ENCODE measurements around the gene LYPD6B. TPM values are rescaled to one million over a fixed set of nuclear protein-coding genes. Genes with fewer than 3 reads are reported as not detected.

Gene LYPD6B
- total RNA-seq, 2 donors from 2014 or later: not detected

DNA sequence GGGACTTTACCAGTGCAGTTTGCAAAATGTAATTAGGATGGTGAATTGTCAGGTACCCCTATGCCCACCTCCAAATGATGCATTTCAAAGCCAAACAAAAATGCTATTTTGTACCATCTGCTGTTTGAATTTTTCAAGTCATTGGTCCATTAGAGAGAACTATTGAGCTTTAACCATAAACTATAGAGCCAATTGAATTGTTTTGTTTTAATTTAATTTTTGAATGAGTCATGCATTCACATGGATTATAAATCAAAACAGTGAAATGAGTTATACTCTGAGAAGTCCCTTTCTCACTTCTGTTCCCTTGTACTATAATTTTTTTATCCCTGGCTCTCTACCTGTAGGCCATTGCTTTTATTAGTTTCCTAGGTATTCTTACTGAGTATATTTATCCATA, 151.3 kb downstream of the LYPD6B start:
- Mint-ChIP-seq H3K27ac (no peak overlapping the region), H3K4me1 (ENCODE audit: low read depth in 2 of 2) (no peaks in the 10 kb centered on the region), H3K36me3 (no peaks in the 10 kb centered on the region), H3K27me3 (peaks cover 0 to 7% of the 10 kb centered on the region in 2 donors), H3K4me3 (no peak overlapping the region), H3K9me3 (no peaks in the 10 kb centered on the region)
- no peak for ATAC-seq
- DNase-seq (ENCODE audit: low spot score): no peak

DNA sequence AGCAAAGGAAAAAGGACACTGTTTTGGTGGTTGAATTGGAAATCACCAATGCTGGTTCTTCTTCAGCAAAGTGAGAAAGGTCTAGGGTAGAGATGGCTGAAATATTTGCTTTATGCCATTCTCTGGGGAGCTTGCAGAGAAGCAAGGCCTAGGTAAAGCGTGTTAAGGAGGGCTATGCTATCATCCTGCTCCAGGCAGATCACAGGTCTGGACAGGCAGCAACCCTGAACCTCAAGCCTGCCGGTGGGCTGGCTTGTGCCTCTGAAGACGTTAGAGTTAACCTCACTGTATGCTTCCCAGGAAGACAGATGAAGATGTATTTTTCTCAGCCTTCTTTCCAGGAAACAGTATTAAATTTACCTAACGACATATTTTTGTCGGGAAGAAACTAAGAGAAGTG, 153.4 kb downstream of the LYPD6B start:
- Mint-ChIP-seq H3K4me1 (ENCODE audit: low read depth in 2 of 2) (no peaks in the 10 kb centered on the region), H3K4me3 (no peak overlapping the region), H3K27ac (no peak overlapping the region), H3K27me3 (peaks cover 0 to 7% of the 10 kb centered on the region in 2 donors), H3K9me3 (no peaks in the 10 kb centered on the region), H3K36me3 (no peaks in the 10 kb centered on the region)
- ATAC-seq (no peak), DNase-seq (ENCODE audit: low spot score) (no peak)

DNA sequence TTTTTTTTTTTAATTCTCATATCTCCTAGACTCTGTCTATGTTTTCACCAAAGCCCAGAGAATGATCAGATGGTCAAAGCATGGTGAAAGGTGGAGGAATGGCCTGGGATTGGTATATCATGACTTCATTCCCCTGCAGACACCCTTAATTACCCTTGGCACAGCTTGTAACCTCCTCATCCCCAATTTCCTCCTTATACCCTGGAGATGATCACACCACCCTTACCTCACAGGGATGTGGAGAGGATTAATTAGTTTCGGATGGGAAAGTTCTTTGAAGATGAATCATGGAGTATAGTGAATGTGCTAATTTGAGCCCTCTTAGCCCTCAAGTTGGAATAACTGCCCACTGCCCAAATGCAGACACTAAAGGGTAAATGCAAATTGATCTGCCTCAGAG, 153.9 kb downstream of the LYPD6B start:
- no peak for ATAC-seq
- Mint-ChIP-seq H3K4me1 (ENCODE audit: low read depth in 2 of 2) (no peaks in the 10 kb centered on the region), H3K4me3 (no peak overlapping the region), H3K27me3 (peaks cover 0 to 7% of the 10 kb centered on the region in 2 donors), H3K9me3 (no peaks in the 10 kb centered on the region), H3K27ac (no peak overlapping the region), H3K36me3 (no peaks in the 10 kb centered on the region)
- DNase-seq (ENCODE audit: low spot score): no peak

DNA sequence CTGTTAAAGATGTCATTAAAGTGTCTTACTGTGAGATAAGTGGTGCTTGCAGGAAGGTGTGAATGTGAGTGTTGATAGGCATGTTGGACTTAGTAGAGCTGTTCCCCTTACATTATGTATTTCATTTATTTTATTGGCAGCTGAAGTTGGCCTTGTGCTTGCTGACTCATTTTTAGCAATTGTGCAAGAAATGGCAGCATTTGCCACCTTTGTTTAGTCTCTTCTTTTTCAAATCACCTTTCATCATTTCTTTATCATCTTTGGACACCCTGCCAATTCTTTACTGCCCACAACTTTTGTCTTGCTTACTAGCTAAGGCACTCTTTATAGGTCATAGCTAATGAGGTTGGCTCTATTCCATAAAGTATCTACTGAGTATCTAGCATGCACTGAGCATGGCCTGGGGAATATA, 161.6 kb downstream of the LYPD6B start:
- no peaks in the 10 kb centered on the region for H3K27me3 Mint-ChIP-seq
- DNase-seq (ENCODE audit: low spot score) (no peak), ATAC-seq (no peak)
- no peak overlapping the region for H3K27ac Mint-ChIP-seq
- H3K4me3 Mint-ChIP-seq: no peak overlapping the region
- H3K4me1 Mint-ChIP-seq (ENCODE audit: low read depth in 2 of 2): no peaks in the 10 kb centered on the region
- peaks cover 4% of the 10 kb centered on the region for H3K9me3 Mint-ChIP-seq
- no peaks in the 10 kb centered on the region for H3K36me3 Mint-ChIP-seq

DNA sequence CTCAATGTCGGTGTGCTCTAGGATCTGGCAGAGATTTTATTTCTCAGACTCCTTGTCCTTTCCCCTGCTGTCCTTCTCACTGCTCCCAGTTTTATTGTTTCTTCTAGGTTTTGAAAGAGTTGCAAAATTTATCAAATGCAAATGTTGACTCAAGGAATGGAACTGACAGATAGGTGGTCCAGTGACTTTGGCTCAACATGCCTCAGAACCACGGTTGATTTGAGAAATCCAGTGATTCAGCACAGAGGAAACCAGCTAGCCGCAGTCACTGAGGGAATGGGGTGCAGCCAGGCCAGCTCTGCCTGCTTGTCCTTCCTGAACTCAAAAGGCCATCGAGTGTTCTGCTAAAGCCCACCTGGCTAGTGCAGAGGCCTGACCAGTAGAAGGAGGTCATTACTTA, 166.2 kb downstream of the LYPD6B start:
- Mint-ChIP-seq H3K4me3 (no peak overlapping the region), H3K27me3 (no peaks in the 10 kb centered on the region), H3K27ac (no peak overlapping the region)

DNA sequence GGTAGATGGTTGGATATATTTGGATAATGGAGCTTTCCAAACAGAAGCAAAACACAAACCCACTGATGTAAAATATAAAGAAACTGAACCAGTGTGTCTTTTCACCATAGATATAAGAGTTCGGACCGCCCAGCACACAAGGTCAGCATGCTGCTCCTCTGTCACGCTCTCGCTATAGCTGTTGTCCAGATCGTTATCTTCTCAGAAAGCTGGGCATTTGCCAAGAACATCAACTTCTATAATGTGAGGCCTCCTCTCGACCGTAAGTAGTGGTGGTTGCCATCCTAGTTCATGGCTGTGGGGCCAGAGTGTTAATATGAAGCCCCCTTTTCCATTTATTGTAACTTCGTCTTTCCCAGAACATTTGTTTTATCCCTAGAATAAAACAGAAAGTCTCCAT, 166.6 kb downstream of the LYPD6B start:
- Mint-ChIP-seq H3K27me3 (no peaks in the 10 kb centered on the region), H3K9me3 (peaks cover 4% of the 10 kb centered on the region), H3K36me3 (no peaks in the 10 kb centered on the region), H3K4me1 (ENCODE audit: low read depth in 2 of 2) (no peaks in the 10 kb centered on the region), H3K27ac (no peak overlapping the region), H3K4me3 (no peak overlapping the region)
- ATAC-seq: no peak
- no peak for DNase-seq (ENCODE audit: low spot score)

More for the DNA sequence above, 166.2 kb downstream of the LYPD6B start:
- H3K36me3 Mint-ChIP-seq: no peaks in the 10 kb centered on the region
- no peak for ATAC-seq
- no peaks in the 10 kb centered on the region for H3K4me1 Mint-ChIP-seq (ENCODE audit: low read depth in 2 of 2)
- DNase-seq (ENCODE audit: low spot score): no peak
- H3K9me3 Mint-ChIP-seq: peaks cover 4% of the 10 kb centered on the region

DNA sequence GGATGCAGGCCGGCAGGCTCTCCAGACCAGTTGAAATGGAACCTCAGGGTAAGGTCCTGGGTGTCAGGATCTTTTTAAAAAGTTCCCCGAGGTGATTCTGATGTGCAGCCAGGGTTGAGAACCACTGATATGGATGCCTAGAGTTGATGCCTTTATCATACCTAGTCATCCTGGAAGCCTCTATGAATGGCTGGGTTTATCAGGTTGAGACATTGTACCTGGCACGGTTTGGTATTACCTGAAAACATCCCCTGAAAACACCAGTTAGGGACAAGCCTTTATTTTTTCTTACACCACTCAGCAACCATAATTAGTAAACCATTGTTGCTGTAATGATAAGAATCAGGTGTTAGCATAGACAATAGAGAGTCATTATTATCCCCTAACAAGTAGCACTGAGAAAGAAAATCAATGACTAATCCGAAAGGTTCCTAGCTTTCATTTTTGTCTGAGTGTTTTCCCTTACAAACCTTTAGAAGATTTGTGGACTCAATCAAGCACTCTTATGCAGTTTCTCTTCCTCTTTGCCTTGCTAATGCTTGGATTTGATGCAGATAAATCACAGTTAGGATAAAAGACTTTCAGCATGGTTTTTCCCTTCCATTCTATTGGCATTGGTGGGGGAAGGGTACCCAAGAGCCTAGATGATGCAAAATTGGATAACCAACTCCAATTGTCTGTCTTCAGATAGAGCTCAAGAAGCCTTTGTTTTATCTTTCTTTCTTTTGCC, 175.4 kb downstream of the LYPD6B start:
- H3K27me3 Mint-ChIP-seq: peaks cover 0 to 10% of the 10 kb centered on the region in 2 donors
- no peaks in the 10 kb centered on the region for H3K4me1 Mint-ChIP-seq (ENCODE audit: low read depth in 2 of 2)
- H3K9me3 Mint-ChIP-seq: peaks cover 3% of the 10 kb centered on the region
- ATAC-seq (no peak), DNase-seq (ENCODE audit: low spot score) (no peak)
- H3K27ac Mint-ChIP-seq: no peak overlapping the region
- H3K4me3 Mint-ChIP-seq: no peak overlapping the region
- H3K36me3 Mint-ChIP-seq: no peaks in the 10 kb centered on the region

DNA sequence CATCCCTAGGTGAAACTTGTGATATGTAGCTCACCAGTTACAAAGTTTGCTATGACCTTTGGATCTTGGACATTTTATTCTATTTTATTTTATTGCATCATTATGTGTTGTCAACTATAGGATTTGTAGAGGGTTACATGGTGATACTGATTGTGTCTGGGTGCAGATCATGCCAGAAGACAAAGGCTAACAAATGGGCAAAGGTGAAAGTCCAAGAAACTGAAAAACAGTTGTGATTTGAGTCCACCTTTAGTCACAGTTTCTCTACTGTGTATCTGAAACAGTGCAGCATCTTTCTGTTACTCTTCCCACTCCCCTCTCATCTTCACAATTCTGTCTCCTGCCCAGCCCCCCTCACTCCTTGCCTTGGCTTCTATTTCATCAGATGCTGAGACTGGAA, 180.0 kb downstream of the LYPD6B start:
- DNase-seq (ENCODE audit: low spot score) (no peak), ATAC-seq (no peak)
- Mint-ChIP-seq H3K27ac (no peak overlapping the region), H3K4me1 (ENCODE audit: low read depth in 2 of 2) (no peaks in the 10 kb centered on the region), H3K9me3 (no peaks in the 10 kb centered on the region), H3K4me3 (no peak overlapping the region), H3K36me3 (no peaks in the 10 kb centered on the region), H3K27me3 (peaks cover 0 to 10% of the 10 kb centered on the region in 2 donors)

DNA sequence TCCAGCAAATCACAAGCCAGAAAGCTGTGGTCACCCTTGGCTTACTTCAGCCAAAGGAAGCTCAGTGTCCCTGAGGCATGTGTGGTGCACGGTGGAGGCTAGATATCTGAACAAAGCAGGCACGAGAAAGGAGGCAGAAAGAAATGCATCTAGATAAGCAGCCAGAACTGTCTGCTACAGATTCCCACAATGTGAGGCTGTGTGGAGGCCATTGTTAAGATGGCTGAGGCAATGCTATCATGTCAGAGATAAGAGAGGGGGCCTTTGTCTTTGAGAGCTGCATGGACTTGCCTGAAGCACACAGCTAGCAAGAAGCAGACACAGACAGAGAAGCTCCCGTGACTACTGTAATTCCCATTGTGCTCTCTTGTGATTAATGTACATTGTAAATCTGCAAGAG, 181.4 kb downstream of the LYPD6B start:
- no peak overlapping the region for H3K4me3 Mint-ChIP-seq
- H3K27ac Mint-ChIP-seq: no peak overlapping the region
- DNase-seq (ENCODE audit: low spot score) (no peak), ATAC-seq (no peak)
- H3K9me3 Mint-ChIP-seq: no peaks in the 10 kb centered on the region
- H3K27me3 Mint-ChIP-seq: peaks cover 0 to 10% of the 10 kb centered on the region in 2 donors
- H3K36me3 Mint-ChIP-seq: no peaks in the 10 kb centered on the region
- no peaks in the 10 kb centered on the region for H3K4me1 Mint-ChIP-seq (ENCODE audit: low read depth in 2 of 2)

DNA sequence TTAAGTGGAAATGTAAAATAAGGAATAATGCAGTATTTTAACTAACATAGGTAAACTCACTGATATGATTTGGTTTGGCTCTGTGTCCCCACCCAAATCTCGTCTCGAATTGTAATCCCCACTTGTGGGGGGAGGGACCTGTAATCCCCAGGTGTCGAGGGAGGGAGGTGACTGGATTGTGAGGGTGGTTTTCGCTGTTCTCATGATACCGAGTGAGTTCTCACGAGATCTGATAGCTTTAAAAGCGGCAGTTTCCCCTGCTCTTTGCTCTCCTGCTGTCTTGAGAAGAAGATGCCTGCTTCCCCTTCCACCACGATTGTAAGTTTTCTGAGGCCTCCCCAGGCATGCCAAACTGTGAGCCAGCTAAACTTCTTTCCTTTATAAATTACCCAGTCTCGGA, 182.5 kb downstream of the LYPD6B start:
- H3K36me3 Mint-ChIP-seq: no peaks in the 10 kb centered on the region
- no peaks in the 10 kb centered on the region for H3K9me3 Mint-ChIP-seq
- H3K27me3 Mint-ChIP-seq: peaks cover 0 to 7% of the 10 kb centered on the region in 2 donors
- DNase-seq (ENCODE audit: low spot score): no peak
- H3K4me3 Mint-ChIP-seq: no peak overlapping the region
- no peak overlapping the region for H3K27ac Mint-ChIP-seq
- no peaks in the 10 kb centered on the region for H3K4me1 Mint-ChIP-seq (ENCODE audit: low read depth in 2 of 2)
- no peak for ATAC-seq

DNA sequence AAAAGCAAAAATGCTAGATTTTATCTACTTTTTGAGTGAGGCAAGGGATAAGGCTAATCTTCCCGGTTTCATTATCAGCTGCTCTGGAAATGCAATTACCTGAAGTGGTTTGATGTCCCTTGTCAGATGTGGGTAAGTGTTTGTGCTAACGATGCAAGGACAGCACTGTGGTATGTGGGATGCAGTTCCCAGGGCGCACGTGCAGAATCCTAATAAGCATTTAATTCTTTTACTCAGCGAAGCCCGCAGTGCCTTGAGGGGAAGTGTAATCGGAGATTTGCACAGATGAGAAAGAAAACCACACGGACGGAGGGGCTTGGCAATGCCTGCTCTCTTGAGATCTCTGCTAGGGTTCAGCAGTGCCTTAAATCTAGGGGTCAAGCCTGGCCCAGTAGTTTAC, 183.4 kb downstream of the LYPD6B start:
- Mint-ChIP-seq H3K9me3 (peaks cover 4% of the 10 kb centered on the region), H3K27ac (no peak overlapping the region), H3K4me1 (ENCODE audit: low read depth in 2 of 2) (no peaks in the 10 kb centered on the region), H3K27me3 (peaks cover 0 to 6% of the 10 kb centered on the region in 2 donors), H3K36me3 (no peaks in the 10 kb centered on the region), H3K4me3 (no peak overlapping the region)
- no peak for ATAC-seq
- DNase-seq (ENCODE audit: low spot score): no peak

DNA sequence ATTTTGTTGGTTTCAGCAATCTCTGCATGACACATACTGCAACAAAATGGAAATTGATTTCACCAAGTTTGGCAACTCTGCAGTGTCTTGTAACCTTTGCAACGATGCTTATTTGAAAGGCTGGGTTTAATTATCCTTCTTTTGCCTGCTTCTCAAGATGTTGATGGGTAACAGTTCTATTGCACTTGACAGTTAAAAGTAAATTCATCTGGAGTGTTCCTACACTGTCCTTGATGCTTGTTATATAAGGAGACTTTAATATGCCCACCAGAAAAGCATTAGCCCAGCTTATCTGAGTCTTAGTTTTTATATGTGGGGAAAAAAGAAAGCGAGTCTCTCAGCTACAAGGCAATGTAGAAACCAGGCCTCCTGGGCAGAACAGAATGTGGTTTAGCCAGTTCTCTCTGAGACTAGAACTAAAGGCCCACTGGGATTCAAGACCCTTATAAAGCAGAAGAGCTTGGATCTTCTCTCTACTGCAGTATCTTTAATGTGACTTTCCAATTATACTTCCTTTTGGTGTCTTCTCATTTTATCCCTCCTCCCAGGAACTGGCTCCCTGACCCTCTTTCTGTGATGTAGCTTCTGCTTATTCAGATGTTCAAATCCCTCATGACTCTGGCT, 185.1 kb downstream of the LYPD6B start:
- H3K4me3 Mint-ChIP-seq: no peak overlapping the region
- no peak overlapping the region for H3K27ac Mint-ChIP-seq
- H3K27me3 Mint-ChIP-seq: peaks cover 0 to 11% of the 10 kb centered on the region in 2 donors
- no peaks in the 10 kb centered on the region for H3K4me1 Mint-ChIP-seq (ENCODE audit: low read depth in 2 of 2)
- no peak for DNase-seq (ENCODE audit: low spot score)
- peaks cover 4% of the 10 kb centered on the region for H3K9me3 Mint-ChIP-seq
- H3K36me3 Mint-ChIP-seq: no peaks in the 10 kb centered on the region
- ATAC-seq: no peak

DNA sequence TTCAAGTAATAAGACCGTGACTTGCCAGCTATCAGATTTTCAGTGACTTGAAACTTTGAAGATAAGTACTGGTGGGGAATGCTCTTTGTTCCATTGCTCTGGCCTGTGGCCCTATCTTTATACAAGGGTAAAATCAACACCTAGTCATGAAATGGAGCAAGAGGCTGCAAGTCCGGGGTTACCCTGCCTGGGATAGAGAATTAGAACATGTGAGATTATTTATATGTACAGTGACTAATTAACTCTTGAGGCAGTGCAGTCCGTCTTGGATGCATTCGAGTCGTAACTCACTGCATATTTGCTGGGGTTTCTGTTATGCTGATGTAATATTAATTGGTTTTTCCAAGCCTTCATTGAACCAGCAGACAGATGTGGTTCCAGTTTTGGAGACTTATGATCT, 186.0 kb downstream of the LYPD6B start:
- no peak overlapping the region for H3K4me3 Mint-ChIP-seq
- DNase-seq (ENCODE audit: low spot score) (no peak), ATAC-seq (no peak)
- H3K27ac Mint-ChIP-seq: no peak overlapping the region
- H3K36me3 Mint-ChIP-seq: no peaks in the 10 kb centered on the region
- peaks cover 7% of the 10 kb centered on the region for H3K9me3 Mint-ChIP-seq
- no peaks in the 10 kb centered on the region for H3K4me1 Mint-ChIP-seq (ENCODE audit: low read depth in 2 of 2)
- H3K27me3 Mint-ChIP-seq: peaks cover 0 to 11% of the 10 kb centered on the region in 2 donors

DNA sequence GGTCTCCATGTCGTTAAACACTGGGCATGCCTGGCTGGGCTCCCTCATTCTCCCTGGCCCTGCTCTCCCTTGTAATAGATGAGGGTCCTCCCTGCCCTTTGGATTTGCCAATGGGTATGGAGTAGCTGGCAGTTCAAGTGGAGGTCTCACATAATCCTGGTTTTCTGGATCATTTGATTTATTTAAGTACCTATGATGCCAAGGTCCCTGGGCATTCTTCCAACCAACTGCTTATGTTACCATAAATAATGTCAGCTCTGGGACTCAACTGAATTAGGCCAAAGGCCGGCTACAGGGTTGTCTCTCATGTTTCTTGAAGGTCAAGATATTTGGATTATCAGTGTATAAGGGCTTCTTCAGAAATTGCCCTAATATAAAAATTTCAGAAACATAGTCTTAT, 186.9 kb downstream of the LYPD6B start:
- ATAC-seq: no peak
- DNase-seq (ENCODE audit: low spot score): no peak
- Mint-ChIP-seq H3K4me3 (no peak overlapping the region), H3K36me3 (no peaks in the 10 kb centered on the region), H3K27me3 (peaks cover 0 to 11% of the 10 kb centered on the region in 2 donors), H3K27ac (no peak overlapping the region), H3K9me3 (peaks cover 7% of the 10 kb centered on the region), H3K4me1 (ENCODE audit: low read depth in 2 of 2) (no peaks in the 10 kb centered on the region)

Data from natural killer cell treated with Interleukin-12 subunit alpha and Interleukin-12 subunit beta and Interleukin-15 and Interleukin-18, amount 100 ng/mL, for 72 hours (primary cell).